Measurements from ENCODE around the gene DRG1.

The DRG1 gene

GRCh38 chr22:31425331-31426050, 26.1 kb downstream of the DRG1 start:
- no peaks in the 10 kb centered on the region for H3K9me3 ChIP-seq (ENCODE audit: insufficient read depth, low read length)
- no peak overlapping the region for H2AFZ ChIP-seq (ENCODE audit: low read depth, low read length)
- TF ChIP-seq EZH2phosphoT487 (IDR thresholded peaks at IDR 0.05; ENCODE audit: low read depth) (no peak), CTCF (IDR thresholded peaks at IDR 0.05; ENCODE audit: low read depth, low read length) (no peak)
- peaks cover 58% of the 10 kb centered on the region for H3K36me3 ChIP-seq (replicated peaks; ENCODE audit: low read depth, low read length)
- H3K4me3 ChIP-seq (ENCODE audit: low read length): no peak overlapping the region
- H3K79me2 ChIP-seq (ENCODE audit: low read length): peaks cover 6% of the 10 kb centered on the region; the same call in 1 of the 2 replicates
- H3K4me2 ChIP-seq (ENCODE audit: low read length): no peak overlapping the region
- no peaks in the 10 kb centered on the region for H3K4me1 ChIP-seq (ENCODE audit: low read length)
- no peaks in the 10 kb centered on the region for H3K27me3 ChIP-seq (ENCODE audit: low read depth, low read length)
- peaks cover 5% of the 10 kb centered on the region for H4K20me1 ChIP-seq (ENCODE audit: insufficient read depth, low read length)
- no peak overlapping the region for H3K9ac ChIP-seq (ENCODE audit: low read length)
- no peak overlapping the region for H3K27ac ChIP-seq (ENCODE audit: low read length)

GRCh38 chr22:31431950-31432349, 32.5 kb downstream of the DRG1 start:
- H3K36me3 ChIP-seq (replicated peaks; ENCODE audit: low read depth, low read length): peaks cover 68% of the 10 kb centered on the region

GRCh38 chr22:31436132-31436531, 36.7 kb downstream of the DRG1 start:
- H3K4me3 ChIP-seq (ENCODE audit: low read length): no peak overlapping the region
- TF ChIP-seq CTCF (IDR thresholded peaks at IDR 0.05; ENCODE audit: low read depth, low read length) (no peak), EZH2phosphoT487 (IDR thresholded peaks at IDR 0.05; ENCODE audit: low read depth) (no peak)
- no peaks in the 10 kb centered on the region for H3K27me3 ChIP-seq (ENCODE audit: low read depth, low read length)
- H3K9me3 ChIP-seq (ENCODE audit: insufficient read depth, low read length): no peaks in the 10 kb centered on the region
- H3K27ac ChIP-seq (ENCODE audit: low read length): no peak overlapping the region
- H2AFZ ChIP-seq (ENCODE audit: low read depth, low read length): no peak overlapping the region
- peaks cover 9% of the 10 kb centered on the region; the same call in 1 of the 2 replicates for H3K79me2 ChIP-seq (ENCODE audit: low read length)
- no peaks in the 10 kb centered on the region for H3K4me1 ChIP-seq (ENCODE audit: low read length)
- H3K9ac ChIP-seq (ENCODE audit: low read length): no peak overlapping the region
- H4K20me1 ChIP-seq (ENCODE audit: insufficient read depth, low read length): peaks cover 10% of the 10 kb centered on the region; the same call in 1 of the 2 replicates
- no peak overlapping the region for H3K4me2 ChIP-seq (ENCODE audit: low read length)
- peaks cover 83% of the 10 kb centered on the region for H3K36me3 ChIP-seq (replicated peaks; ENCODE audit: low read depth, low read length)

More at GRCh38 chr22:31431950-31432349, 32.5 kb downstream of the DRG1 start:
- no peak overlapping the region for H3K4me2 ChIP-seq (ENCODE audit: low read length)
- peaks cover 9% of the 10 kb centered on the region; the same call in 1 of the 2 replicates for H3K79me2 ChIP-seq (ENCODE audit: low read length)
- no peak overlapping the region for H3K27ac ChIP-seq (ENCODE audit: low read length)
- no peak overlapping the region for H2AFZ ChIP-seq (ENCODE audit: low read depth, low read length)
- H3K9ac ChIP-seq (ENCODE audit: low read length): no peak overlapping the region
- H3K4me3 ChIP-seq (ENCODE audit: low read length): no peak overlapping the region
- 0 out of 2 replicates have a peak, but pooled peaks cover 11% of the 10 kb centered on the region for H4K20me1 ChIP-seq (ENCODE audit: insufficient read depth, low read length)
- H3K4me1 ChIP-seq (ENCODE audit: low read length): no peaks in the 10 kb centered on the region
- TF ChIP-seq EZH2phosphoT487 (IDR thresholded peaks at IDR 0.05; ENCODE audit: low read depth) (no peak), CTCF (IDR thresholded peaks at IDR 0.05; ENCODE audit: low read depth, low read length) (no peak)
- no peaks in the 10 kb centered on the region for H3K9me3 ChIP-seq (ENCODE audit: insufficient read depth, low read length)
- no peaks in the 10 kb centered on the region for H3K27me3 ChIP-seq (ENCODE audit: low read depth, low read length)

- H3K4me1 ChIP-seq (ENCODE audit: low read length): no peaks in the 10 kb centered on the region
- H3K36me3 ChIP-seq (replicated peaks; ENCODE audit: low read depth, low read length): peaks cover 86% of the 10 kb centered on the region
- H3K9ac ChIP-seq (ENCODE audit: low read length): no peak overlapping the region
- H4K20me1 ChIP-seq (ENCODE audit: insufficient read depth, low read length): peaks cover 6% of the 10 kb centered on the region; the same call in 1 of the 2 replicates
- H3K4me3 ChIP-seq (ENCODE audit: low read length): no peak overlapping the region
- H3K79me2 ChIP-seq (ENCODE audit: low read length): peaks cover 6% of the 10 kb centered on the region; the same call in 1 of the 2 replicates
- no peak overlapping the region for H3K27ac ChIP-seq (ENCODE audit: low read length)
- no peaks in the 10 kb centered on the region for H3K27me3 ChIP-seq (ENCODE audit: low read depth, low read length)
- TF ChIP-seq EZH2phosphoT487 (IDR thresholded peaks at IDR 0.05; ENCODE audit: low read depth): no peak
- TF ChIP-seq CTCF (IDR thresholded peaks at IDR 0.05; ENCODE audit: low read depth, low read length): no peak
- no peaks in the 10 kb centered on the region for H3K9me3 ChIP-seq (ENCODE audit: insufficient read depth, low read length)
- no peak overlapping the region for H3K4me2 ChIP-seq (ENCODE audit: low read length)
- H2AFZ ChIP-seq (ENCODE audit: low read depth, low read length): no peak overlapping the region
Observed at GRCh38 chr22:31439808-31440207, 40.4 kb downstream of the DRG1 start.
